Measurements from ENCODE around the gene TCFL5.

Gene TCFL5

DNA sequence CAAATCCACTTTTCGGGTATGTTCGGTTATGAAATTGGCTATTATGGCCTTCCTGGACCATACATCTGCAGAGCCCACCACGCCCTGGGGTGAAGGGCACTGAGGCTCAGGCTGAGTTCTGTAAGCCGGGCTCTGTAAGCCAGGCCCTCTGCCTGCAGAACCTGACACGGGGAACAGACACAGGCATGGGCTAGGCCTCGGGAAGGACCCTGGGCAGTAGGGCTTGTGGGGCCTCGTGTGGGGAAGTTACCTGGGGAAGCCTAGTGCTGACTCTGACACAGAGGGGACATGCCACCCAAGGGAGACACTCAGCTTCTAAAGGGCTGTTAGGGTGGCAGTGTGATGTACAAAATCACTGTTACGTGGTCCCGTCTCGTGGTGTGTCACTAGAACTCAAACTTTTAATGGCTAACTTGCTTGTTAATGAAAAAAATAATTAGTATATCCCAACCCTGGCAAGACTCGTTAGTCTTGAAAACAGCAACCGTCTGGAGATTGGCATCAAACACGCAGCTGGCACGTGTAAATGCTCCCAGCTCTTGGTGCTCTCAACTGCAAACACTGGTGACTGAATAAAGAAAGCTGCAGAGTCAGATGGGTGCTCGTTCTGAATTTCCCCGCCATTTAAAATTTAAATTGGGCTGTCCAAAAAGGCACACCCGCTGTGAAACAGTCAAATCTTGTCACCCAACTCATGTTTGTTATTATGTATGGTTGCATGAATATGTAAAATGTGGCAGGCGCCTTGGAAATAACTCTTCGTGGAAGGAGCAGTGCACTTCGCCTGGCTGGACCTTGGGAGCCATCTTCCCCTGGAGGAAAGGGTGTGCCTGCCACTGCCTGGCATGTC is 23.6 kb upstream of the TCFL5 start:
- TF ChIP-seq POLR2A (IDR thresholded peaks at IDR 0.05; ENCODE audit: extremely low read depth, insufficient read length), result no peak
- TF ChIP-seq, protein P1, sequence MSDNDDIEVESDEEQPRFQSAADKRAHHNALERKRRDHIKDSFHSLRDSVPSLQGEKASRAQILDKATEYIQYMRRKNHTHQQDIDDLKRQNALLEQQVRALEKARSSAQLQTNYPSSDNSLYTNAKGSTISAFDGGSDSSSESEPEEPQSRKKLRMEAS (IDR thresholded peaks at IDR 0.05; ENCODE audit: low read depth, low read length), result no peak
- no peak for TF ChIP-seq MYC (IDR thresholded peaks at IDR 0.05; ENCODE audit: low read depth, low read length)
- TF ChIP-seq, protein P2, sequence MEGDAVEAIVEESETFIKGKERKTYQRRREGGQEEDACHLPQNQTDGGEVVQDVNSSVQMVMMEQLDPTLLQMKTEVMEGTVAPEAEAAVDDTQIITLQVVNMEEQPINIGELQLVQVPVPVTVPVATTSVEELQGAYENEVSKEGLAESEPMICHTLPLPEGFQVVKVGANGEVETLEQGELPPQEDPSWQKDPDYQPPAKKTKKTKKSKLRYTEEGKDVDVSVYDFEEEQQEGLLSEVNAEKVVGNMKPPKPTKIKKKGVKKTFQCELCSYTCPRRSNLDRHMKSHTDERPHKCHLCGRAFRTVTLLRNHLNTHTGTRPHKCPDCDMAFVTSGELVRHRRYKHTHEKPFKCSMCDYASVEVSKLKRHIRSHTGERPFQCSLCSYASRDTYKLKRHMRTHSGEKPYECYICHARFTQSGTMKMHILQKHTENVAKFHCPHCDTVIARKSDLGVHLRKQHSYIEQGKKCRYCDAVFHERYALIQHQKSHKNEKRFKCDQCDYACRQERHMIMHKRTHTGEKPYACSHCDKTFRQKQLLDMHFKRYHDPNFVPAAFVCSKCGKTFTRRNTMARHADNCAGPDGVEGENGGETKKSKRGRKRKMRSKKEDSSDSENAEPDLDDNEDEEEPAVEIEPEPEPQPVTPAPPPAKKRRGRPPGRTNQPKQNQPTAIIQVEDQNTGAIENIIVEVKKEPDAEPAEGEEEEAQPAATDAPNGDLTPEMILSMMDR (IDR thresholded peaks at IDR 0.05; ENCODE audit: low read depth, low read length), result no peak
- no peak overlapping the region for H3K4me3 ChIP-seq (ENCODE audit: low read depth, low read length)
- DNase-seq (ENCODE audit: low read depth), result no peak

DNA sequence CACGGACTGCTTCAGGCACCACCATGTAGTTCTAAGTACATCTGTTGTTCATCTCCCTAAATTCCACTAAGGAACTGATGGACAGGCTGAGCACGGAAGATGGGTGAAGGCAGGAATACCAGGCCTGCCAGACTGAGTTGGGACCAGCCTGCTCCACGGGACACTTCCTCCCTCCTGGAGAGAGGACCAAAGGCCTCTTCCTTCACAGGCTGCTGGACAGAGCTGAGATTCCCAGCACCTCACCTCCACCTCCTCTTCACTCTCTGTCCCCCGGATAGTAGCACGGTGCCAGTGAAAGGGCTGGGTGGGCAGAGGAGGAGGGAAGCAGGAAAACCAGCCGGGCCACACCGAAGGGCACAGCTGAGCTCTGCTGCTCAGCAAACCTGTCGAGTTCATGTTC is 22.9 kb upstream of the TCFL5 start:
- no peak for DNase-seq (ENCODE audit: low read depth)
- no peak overlapping the region for H3K4me3 ChIP-seq (ENCODE audit: low read depth, low read length)
- TF ChIP-seq, protein P2 (IDR thresholded peaks at IDR 0.05; ENCODE audit: low read depth, low read length), result no peak
- no peak for TF ChIP-seq MYC (IDR thresholded peaks at IDR 0.05; ENCODE audit: low read depth, low read length)
- TF ChIP-seq, protein P1 (IDR thresholded peaks at IDR 0.05; ENCODE audit: low read depth, low read length), result no peak
- TF ChIP-seq POLR2A (IDR thresholded peaks at IDR 0.05; ENCODE audit: extremely low read depth, insufficient read length), result no peak

DNA sequence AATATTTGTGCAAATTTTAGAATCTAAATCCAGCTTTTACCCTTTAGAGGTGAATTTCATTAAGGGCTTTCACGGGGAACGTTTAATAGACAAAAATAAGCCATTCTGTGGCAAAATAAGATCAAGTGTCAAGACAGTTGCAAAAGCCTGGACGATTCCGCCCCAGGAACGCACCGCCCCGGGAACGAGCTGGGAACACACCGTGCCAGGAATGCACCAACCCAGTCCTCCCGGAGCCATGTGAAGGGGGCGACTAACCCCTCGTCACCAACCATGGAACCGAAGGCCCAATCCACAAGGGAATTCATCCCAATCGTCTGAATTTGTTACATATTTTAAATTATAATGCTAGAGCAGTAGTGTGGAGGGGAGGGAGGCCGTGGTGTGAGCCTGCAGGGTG is 20.8 kb upstream of the TCFL5 start:
- TF ChIP-seq, protein P1 (IDR thresholded peaks at IDR 0.05; ENCODE audit: low read depth, low read length), result no peak
- TF ChIP-seq, protein P2 (IDR thresholded peaks at IDR 0.05; ENCODE audit: low read depth, low read length), result no peak
- TF ChIP-seq POLR2A (IDR thresholded peaks at IDR 0.05; ENCODE audit: extremely low read depth, insufficient read length) (no peak), MYC (IDR thresholded peaks at IDR 0.05; ENCODE audit: low read depth, low read length) (no peak)
- no peak overlapping the region for H3K4me3 ChIP-seq (ENCODE audit: low read depth, low read length)
- DNase-seq (ENCODE audit: low read depth), result no peak

DNA sequence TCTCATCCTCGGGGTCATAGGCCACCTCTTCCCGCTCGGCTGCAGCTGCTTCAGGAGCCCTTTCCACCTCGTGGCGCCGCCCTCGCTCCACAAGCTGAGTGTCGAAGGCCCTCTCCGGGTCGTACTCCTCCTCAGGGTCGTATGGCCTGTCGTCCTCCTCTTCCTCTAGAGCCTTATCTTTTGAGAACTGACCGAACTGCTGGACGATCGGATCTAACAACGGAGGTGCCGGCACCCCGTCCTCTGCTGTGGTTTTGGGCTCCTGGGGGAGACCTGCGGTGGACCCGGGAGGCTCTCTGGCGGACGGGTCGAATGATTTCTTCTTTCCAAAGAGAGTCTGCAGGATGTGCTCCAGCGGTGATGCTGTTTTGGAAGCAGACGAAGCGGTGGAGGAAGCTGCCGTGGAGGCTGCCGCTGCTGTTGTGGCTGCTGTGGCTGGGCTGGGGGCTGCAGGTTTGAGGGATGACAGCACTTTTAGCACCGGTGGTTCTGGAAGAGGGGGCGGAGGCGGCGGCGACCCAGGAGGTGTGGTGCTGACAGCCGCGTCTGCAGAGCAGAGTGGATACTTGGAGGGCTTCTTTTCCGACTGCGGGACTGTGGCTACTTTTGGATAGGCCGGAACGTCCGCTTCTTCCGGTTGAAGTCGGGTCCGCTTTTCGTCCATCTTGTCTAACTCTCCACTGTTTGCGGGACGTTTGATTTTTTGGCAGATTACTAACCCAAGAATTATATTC is 20.2 kb upstream of the TCFL5 start:
- no peak overlapping the region for H3K4me3 ChIP-seq (ENCODE audit: low read depth, low read length)
- no peak for DNase-seq (ENCODE audit: low read depth)
- TF ChIP-seq, protein P2 (IDR thresholded peaks at IDR 0.05; ENCODE audit: low read depth, low read length), result no peak
- TF ChIP-seq, protein P1 (IDR thresholded peaks at IDR 0.05; ENCODE audit: low read depth, low read length), result no peak
- TF ChIP-seq POLR2A (IDR thresholded peaks at IDR 0.05; ENCODE audit: extremely low read depth, insufficient read length), result no peak

DNA sequence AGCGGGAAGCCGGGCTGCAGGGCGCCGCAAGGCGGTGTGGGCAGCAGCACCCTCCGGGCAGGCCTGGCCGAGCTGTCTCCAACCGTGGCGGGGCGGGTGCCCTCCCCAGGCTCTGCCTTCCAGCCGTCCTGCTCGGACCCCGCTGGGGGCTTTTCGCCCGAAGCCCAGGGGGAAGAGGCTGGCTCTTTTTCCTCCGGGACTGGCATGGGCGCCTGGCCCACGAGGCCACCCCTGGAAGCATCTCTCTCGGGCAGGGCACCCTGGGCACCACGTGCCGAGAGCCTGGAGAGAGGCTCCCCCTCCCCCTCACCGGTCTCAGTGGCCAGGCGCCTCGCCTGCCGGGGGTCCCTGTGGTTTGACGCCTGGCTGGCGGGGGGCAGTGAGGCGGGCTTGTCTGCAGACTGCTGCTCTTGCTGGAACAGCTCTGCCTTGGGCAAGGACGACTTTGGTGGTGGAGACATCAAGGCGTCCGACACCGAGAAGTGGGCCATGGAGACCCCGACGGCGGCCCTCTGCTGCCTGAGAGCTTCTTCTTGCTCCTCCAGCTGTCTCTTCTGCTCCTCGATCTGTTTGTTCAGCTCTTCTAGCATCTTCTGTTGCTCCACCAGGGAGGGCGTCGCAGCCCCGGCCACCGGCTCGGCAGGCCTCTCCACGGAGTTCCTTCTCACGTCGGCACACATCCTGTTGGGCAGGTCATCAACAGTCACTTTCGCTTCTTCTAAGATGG is 19.5 kb upstream of the TCFL5 start:
- no peak for DNase-seq (ENCODE audit: low read depth)
- TF ChIP-seq, protein P1 (IDR thresholded peaks at IDR 0.05; ENCODE audit: low read depth, low read length), result no peak
- TF ChIP-seq, protein P2 (IDR thresholded peaks at IDR 0.05; ENCODE audit: low read depth, low read length), result no peak
- TF ChIP-seq POLR2A (IDR thresholded peaks at IDR 0.05; ENCODE audit: extremely low read depth, insufficient read length) (no peak), MYC (IDR thresholded peaks at IDR 0.05; ENCODE audit: low read depth, low read length) (no peak)
- no peak overlapping the region for H3K4me3 ChIP-seq (ENCODE audit: low read depth, low read length)
